VCaP (cell line): ENCODE data around the gene RARG.

Source experiments
- H3K27ac ChIP-seq: fragments of 450-650 bp; 2 replicates; pipeline ENCODE4 v1.5.1; 2017
- TF ChIP-seq, protein P1 (sequence below): fragments of 450-650 bp; conservative IDR thresholded peaks from 2 replicates; pipeline ENCODE4 v1.5.1; 2017; ENCODE audit warnings: mild to moderate bottlenecking, moderate library complexity

Gene RARG

DNA sequence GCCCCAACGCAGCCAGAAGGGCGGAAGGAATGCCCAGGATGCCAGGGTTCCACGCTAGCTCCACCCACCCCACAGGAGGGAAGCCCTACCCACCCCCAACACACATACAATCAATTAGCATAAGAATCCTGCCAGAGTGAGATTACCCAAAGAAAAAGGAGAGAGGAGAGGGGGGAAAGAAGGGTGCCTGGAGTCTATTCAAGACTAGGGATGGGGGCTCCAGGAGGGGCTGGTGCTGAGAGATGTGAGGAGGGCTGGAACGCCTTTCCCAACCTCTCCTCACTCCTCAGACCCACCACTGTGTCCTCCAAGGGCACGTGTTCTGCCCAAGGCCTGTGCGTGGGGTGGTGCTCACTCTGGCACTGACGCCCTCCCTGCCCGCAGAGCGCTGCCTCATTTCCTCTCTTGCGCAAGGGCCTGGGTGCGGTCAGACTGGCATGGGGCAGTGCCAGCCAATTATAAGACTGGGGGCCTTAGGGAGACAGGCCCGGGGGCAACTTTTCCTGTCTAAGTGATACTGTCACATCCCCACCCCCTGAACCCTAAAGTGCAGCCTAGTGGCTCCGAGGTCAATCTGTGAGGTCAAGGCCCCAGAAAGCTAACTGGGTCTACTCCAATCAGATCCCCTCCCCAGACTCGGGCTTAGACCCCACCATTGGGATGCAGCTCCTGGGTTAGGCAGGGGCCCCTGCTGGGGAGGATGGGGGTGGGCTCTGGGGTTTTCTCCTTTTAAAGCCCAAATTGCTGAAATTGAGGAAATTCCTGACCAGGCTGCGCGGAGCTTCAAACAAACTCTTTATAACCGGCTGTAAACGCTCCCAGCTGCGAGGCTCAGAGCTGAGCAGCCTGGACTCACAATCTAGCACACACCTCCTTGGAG, 14.7 kb downstream of the RARG start:
- no peak overlapping the region for H3K27ac ChIP-seq

DNA sequence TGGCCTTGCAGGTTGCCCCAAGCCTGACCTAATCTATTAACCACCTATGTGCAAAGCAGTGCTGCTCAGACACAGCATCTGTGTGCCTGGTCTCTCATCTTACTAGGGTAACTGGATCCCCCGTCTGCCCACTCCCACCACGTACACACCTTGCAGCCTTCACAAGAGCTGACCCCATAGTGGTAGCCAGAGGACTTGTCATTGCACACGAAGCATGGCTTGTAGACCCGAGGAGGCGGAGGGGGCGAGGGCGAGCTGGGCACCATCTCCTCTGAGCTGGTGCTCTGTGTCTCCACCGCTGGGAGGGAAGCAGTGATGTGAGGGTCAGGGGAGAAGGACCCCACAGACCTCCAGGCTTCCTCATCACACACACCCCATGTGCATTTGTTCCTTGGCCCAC, 16.5 kb downstream of the RARG start:
- TF ChIP-seq, protein P1, sequence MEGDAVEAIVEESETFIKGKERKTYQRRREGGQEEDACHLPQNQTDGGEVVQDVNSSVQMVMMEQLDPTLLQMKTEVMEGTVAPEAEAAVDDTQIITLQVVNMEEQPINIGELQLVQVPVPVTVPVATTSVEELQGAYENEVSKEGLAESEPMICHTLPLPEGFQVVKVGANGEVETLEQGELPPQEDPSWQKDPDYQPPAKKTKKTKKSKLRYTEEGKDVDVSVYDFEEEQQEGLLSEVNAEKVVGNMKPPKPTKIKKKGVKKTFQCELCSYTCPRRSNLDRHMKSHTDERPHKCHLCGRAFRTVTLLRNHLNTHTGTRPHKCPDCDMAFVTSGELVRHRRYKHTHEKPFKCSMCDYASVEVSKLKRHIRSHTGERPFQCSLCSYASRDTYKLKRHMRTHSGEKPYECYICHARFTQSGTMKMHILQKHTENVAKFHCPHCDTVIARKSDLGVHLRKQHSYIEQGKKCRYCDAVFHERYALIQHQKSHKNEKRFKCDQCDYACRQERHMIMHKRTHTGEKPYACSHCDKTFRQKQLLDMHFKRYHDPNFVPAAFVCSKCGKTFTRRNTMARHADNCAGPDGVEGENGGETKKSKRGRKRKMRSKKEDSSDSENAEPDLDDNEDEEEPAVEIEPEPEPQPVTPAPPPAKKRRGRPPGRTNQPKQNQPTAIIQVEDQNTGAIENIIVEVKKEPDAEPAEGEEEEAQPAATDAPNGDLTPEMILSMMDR = no peak
- H3K27ac ChIP-seq = no peak overlapping the region

More for the DNA sequence above, 14.7 kb downstream of the RARG start:
- TF ChIP-seq, protein P1 = no peak

DNA sequence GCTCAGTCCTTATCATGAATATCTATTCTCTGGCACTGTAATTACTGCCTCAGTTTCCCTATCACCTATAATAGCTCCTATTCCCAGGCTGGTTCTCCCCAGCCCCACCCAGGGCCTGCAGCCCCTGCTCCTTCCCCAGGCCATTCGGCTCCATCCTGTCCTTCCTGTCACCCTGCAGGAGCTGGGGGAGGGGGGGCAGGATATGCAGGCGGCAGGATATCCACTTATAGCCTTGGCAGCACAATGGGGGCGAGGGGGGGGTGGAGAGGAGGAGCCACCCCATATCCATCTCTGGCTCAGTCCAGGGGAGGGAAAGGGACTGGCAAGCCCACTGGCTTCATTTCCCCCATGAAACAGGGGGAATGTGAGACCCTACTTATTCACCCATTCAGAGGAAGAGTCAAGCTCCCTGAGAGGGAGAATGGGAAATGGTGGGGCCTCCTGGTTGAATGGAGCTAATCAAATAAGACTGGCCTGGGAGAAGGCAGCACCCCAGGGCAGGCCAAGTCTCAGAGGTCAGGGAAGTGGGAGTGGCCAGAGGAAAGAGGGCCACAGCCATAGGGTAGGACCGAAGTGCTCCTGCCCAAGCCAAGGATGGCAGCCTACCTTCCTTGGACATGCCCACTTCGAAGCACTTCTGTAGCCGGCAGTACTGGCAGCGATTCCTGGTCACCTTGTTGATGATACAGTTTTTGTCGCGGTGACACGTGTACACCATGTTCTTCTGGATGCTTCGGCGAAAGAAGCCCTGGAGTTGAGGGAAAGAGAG, 17.1 kb downstream of the RARG start:
- TF ChIP-seq, protein P1 = no peak
- no peak overlapping the region for H3K27ac ChIP-seq

DNA sequence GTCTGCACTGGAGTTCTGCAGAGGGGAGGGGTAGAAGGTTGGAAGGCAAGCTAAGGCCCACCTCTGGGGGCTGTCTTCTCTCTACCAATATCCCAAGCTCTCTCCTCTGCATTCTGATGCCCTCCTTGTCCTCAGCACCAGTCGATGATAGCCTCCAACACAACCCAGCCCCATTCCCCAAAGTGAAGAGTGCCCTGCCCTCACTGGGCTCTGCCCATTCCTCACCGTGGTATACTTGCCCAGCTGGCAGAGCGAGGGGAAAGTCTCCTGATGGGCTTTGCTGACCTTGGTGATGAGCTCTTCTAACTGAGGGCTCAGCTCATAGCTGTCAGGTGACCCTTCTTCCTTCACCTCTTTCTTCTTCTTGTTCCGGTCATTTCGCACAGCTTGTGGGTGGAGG, 17.8 kb downstream of the RARG start:
- TF ChIP-seq, protein P1 = no peak
- H3K27ac ChIP-seq = no peak overlapping the region

DNA sequence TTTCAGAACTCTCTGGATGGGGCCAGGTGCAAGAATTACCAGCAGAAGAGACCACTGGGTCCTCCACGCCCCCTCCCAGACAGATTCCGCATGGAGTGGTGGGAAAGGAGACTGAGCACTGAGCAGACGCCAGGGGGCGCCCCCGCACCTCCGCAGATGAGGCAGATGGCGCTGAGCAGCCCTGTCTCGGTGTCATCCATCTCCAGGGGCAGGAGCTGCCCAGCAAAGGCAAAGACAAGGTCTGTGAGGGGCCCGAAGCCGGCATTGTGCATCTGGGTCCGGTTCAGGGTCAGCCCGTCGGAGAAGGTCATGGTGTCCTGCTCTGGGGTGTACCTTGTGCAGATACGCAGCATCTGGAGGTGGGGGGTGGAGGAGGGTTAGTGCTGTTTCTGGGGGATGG, 18.7 kb downstream of the RARG start:
- no peak overlapping the region for H3K27ac ChIP-seq
- TF ChIP-seq, protein P1 = peak; percentile 99

DNA sequence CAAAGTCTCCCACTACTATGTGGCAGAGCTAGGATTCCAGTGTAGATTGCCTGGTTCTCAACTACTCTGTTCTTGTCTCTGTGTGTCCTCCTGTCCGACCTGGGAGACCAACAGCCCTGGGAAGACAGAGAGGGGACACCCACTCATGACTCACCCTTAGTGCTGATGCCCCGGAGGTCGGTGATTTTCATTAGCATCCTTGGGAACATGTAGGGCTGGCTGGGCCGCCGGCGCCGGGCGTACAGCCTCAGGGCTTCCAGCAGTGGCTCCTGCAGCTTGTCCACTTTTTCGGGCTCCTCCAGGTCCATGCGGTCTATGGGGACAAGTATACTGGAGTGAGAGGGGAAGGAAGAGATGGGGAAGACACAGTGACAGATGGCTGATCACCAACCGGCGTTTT, 19.1 kb downstream of the RARG start:
- TF ChIP-seq, protein P1 = no peak

More for the DNA sequence above, 19.1 kb downstream of the RARG start:
- no peak overlapping the region for H3K27ac ChIP-seq
